ACC112 (cell line): Measurements from ENCODE around the gene CASP3.
"Not testable (repeated sequence)": the region's sequence is repeated elsewhere in the genome, so short reads cannot be mapped to it uniquely, and the experiment has no call there.

Experiments
- H2AFZ ChIP-seq: fragments of 200-600 bp; sonication (generic); one replicate; pipeline ENCODE4 v1.6.0; 2017; ENCODE audit warnings: antibody characterized with exemption, low read length; ENCODE audit not compliant: unreplicated experiment
- H3K27ac ChIP-seq: fragments of 200-600 bp; sonication (generic); 2 replicates; pipeline ENCODE4 v1.5.1; 2014; ENCODE audit warnings: low read depth, mild to moderate bottlenecking, antibody characterized with exemption, low read length, moderate library complexity
- H3K27me3 ChIP-seq: fragments of 200-600 bp; sonication (generic); 2 replicates; pipeline ENCODE4 v1.6.1; 2014; ENCODE audit warnings: mild to moderate bottlenecking, antibody characterized with exemption, low read length, moderate library complexity, mixed read lengths; ENCODE audit not compliant: insufficient read depth
- H3K36me3 ChIP-seq: fragments of 200-600 bp; sonication (generic); 2 replicates; pipeline ENCODE4 v1.6.1; 2016; ENCODE audit warnings: mild to moderate bottlenecking, antibody characterized with exemption, low read length, moderate library complexity, mixed read lengths; ENCODE audit not compliant: insufficient read depth
- H3K4me1 ChIP-seq: fragments of 200-600 bp; sonication (generic); one replicate; pipeline ENCODE4 v1.6.1; 2016; ENCODE audit warnings: low read length, mixed read lengths; ENCODE audit not compliant: insufficient read depth, unreplicated experiment, control insufficient read depth
- H3K4me3 ChIP-seq: fragments of 200-600 bp; sonication (generic); 2 replicates; pipeline ENCODE4 v1.5.1; 2014; ENCODE audit warnings: mild to moderate bottlenecking, low read depth, low read length
- H3K79me2 ChIP-seq: fragments of 200-600 bp; sonication (generic); one replicate; pipeline ENCODE4 v1.6.0; 2016; ENCODE audit warnings: low read length; ENCODE audit not compliant: control insufficient read depth, unreplicated experiment, insufficient read depth

Gene CASP3

DNA sequence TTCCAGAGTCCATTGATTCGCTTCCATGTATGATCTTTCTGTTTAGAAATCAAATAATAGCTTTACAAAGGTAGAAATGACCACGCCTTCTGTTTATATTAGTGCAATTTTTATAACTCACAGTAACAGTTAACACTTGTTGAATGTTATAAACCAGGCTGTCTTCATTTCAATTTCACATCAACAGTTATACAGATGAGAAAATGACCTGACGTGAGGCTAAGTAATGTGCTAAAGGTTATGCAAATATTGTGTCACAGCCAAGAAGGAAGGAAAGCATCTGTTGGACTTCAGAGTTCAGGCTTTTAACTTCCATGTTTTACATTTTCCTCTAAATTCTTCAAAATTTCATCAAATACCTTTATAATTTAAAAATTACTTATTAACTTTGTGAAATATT is 13.9 kb downstream of the CASP3 start:
- Histone ChIP-seq H3K4me3 (no peak overlapping the region), H2AFZ (no peak overlapping the region), H3K27me3 (no peaks in the 10 kb centered on the region), H3K4me1 (no peaks in the 10 kb centered on the region), H3K79me2 (peaks cover 30% of the 10 kb centered on the region), H3K27ac (no peak overlapping the region), H3K36me3 (peaks cover 49% of the 10 kb centered on the region)

DNA sequence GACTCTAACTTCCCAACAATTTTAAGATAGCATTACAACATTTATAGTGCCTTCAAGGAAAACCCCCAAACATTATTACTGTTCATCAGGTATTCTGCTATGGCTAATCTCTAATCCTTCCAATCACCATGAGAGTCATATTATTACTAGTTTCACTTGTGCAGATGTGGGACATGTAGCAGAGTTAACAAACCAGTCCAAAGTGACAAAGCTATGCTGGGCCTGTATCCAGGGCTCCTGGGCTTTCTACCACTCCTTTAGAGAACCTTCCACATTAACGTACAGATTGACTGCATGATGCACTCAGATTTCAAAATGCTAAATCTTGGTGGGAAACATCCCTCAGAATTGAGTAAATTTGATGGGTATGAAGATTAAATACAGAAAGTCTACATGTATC is 16.4 kb downstream of the CASP3 start:
- Histone ChIP-seq H3K4me3 (no peak overlapping the region), H2AFZ (no peak overlapping the region), H3K27me3 (no peaks in the 10 kb centered on the region), H3K36me3 (peaks cover 59% of the 10 kb centered on the region), H3K79me2 (peaks cover 9% of the 10 kb centered on the region), H3K27ac (no peak overlapping the region), H3K4me1 (no peaks in the 10 kb centered on the region)

DNA sequence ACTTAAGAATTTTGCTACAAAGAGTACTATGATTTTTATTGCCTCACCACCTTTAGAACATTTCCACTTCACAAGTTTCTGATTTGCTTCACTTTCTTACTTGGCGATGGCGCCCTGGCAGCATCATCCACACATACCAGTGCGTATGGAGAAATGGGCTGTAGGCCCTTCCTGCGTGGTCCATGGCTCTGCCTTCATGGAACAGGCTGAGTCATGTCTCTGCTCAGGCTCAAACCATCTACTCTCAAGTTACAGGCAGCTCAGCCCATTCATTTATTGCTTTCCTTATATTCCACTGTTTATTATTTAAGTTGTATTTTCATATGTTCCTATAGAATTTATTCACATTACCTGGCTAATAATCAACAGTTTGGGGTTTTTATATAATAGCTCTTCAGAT is 21.1 kb downstream of the CASP3 start:
- no peaks in the 10 kb centered on the region for H3K27me3 ChIP-seq
- H3K36me3 ChIP-seq = peaks cover 38% of the 10 kb centered on the region
- H3K4me3 ChIP-seq = no peak overlapping the region
- no peaks in the 10 kb centered on the region for H3K4me1 ChIP-seq
- no peaks in the 10 kb centered on the region for H3K79me2 ChIP-seq
- H2AFZ ChIP-seq = no peak overlapping the region
- no peak overlapping the region for H3K27ac ChIP-seq

DNA sequence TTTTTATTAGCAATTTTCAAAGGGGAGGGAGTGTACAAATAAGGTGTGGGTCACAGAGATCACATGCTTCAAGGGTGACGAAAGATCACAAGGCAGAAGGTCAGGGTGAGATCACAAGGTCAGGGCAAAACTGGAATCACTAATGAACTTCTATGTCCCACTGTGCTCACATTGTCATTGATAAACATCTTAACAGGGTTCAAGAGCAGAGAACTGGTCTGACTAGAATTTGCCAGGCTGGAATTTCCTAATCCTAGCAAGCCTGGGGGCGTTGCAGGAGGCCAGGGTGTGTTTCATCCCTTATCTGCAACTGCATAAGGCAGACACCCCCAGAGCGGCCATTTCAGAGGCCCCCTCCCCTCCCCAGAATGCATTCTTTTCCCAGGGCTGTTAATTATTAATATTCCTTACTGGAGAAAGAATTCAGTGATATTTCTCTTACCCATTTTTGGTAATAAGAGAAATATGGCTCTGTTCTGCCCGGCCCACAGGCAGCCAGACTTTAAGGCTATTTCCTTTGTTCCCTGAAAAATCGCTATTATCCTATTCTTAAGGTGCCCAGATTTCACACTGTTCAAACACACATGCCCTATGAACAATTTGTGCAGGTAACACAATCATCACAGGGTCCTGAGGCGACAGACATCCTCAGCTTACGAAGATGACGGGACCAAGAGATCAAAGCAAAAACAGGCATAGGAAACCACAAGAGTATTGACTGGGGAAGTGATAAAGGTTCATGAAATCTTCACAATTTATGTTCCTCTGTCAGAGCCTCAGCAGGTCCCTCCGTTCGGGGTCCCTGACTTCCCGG is 23.3 kb downstream of the CASP3 start:
- not testable (repeated sequence) for H2AFZ ChIP-seq, H3K4me3 ChIP-seq, H3K27me3 ChIP-seq, H3K27ac ChIP-seq, H3K79me2 ChIP-seq, H3K4me1 ChIP-seq
- peaks cover 29% of the 10 kb centered on the region for H3K36me3 ChIP-seq

DNA sequence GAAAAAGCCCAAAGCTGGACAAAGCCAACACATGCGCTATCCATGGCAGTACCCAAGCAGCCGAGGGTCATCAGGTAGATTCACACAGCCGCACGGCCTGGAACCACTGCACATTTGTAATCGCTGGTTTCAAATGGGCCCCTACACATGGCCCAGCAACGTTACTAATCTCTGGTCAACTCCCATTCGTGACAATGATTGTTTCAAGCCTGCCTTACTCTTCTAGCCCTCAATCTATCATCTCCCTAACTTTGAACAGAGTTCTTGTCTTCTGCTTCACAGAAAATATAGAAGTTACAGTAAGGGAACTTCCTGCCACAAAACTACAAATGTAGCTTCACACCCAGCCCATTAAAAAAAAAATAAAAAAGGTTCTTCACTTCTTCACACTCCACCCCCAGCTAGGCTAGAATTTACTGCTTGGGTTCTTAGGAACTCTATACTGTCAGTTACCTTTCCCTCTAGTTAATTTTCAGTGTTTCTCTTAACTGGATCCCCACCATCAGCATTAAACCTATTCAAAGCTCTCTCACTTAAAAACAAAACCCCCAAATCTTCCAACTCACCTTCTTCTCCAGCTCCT is 24.2 kb downstream of the CASP3 start:
- Histone ChIP-seq H3K4me1 (no peaks in the 10 kb centered on the region), H2AFZ (no peak overlapping the region), H3K36me3 (peaks cover 21% of the 10 kb centered on the region), H3K79me2 (no peaks in the 10 kb centered on the region), H3K4me3 (no peak overlapping the region), H3K27ac (no peak overlapping the region), H3K27me3 (no peaks in the 10 kb centered on the region)

DNA sequence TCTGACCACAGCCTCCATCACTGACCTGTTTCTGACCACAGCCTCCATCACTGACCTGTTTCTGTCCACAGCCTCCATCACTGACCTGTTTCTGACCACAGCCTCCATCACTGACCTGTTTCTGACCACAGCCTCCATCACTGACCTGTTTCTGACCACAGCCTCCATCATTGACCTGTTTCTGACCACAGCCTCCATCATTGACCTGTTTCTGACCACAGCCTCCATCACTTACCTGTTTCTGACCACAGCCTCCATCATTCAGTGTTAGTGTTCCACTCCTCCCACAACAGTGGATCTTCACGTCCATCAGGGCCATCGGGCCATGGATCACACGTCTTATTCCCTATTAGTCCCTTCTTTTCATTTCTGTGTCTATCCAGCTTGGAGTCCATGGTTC is 24.7 kb downstream of the CASP3 start:
- H3K27me3 ChIP-seq, H3K27ac ChIP-seq, H2AFZ ChIP-seq, H3K4me1 ChIP-seq, H3K79me2 ChIP-seq, H3K4me3 ChIP-seq: not testable (repeated sequence)
- H3K36me3 ChIP-seq = peaks cover 16% of the 10 kb centered on the region

DNA sequence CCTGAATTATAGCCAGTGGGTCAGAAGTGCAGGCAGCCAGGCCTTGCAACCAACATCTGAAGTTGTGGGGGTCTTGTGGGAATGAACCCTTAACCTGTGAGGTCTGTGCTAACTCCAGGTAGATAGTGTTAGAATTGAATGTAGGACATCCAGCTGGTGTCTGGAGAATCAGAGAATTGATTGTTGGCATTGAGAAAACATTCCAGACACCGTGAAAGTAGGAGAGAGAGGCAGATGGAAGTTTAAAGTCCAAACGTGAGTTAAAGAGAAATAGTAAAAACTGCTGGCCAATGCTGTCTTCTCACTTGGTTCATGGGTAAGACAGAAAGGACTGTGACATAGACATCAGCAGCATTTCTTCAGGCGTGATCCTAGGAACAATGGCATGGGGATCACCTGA is 27.7 kb downstream of the CASP3 start:
- Histone ChIP-seq H3K79me2 (no peaks in the 10 kb centered on the region), H3K27ac (no peak overlapping the region), H3K4me3 (no peak overlapping the region), H2AFZ (no peak overlapping the region), H3K27me3 (no peaks in the 10 kb centered on the region), H3K4me1 (no peaks in the 10 kb centered on the region), H3K36me3 (no peaks in the 10 kb centered on the region)

DNA sequence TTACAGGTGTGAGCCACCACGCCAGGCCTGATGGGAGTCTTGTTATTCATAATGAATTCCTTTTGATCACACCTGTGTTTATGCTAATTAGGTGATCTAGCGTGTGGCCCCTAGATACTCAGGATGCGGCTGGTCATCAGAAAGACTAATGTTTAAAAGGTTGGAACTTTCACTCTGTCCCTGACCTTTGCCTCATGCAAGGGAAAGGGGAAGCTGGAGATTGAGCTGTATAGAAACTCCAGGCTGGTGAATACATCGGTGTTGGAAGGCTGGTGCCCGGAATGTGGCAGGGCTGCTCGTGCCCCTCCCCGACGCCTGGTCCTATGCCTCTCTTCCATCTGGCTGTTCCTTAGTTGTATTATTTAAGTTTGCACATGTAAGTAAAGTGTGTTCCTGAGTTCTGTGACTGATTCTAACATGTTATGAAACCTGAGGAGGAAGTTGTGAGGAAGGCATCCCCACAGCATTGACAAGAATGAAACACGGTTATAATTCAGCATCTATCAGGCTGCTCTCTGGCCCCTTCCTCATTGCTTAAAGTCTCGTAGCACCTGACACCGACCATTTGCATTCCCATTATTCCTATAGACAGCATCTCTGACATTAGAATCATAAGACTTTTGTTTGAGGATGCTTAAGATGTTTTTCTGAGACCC is 28.9 kb downstream of the CASP3 start:
- no peaks in the 10 kb centered on the region for H3K27me3 ChIP-seq
- no peak overlapping the region for H2AFZ ChIP-seq
- H3K36me3 ChIP-seq = no peaks in the 10 kb centered on the region
- H3K4me3 ChIP-seq = no peak overlapping the region
- H3K27ac ChIP-seq = no peak overlapping the region
- no peaks in the 10 kb centered on the region for H3K4me1 ChIP-seq
- H3K79me2 ChIP-seq = no peaks in the 10 kb centered on the region

DNA sequence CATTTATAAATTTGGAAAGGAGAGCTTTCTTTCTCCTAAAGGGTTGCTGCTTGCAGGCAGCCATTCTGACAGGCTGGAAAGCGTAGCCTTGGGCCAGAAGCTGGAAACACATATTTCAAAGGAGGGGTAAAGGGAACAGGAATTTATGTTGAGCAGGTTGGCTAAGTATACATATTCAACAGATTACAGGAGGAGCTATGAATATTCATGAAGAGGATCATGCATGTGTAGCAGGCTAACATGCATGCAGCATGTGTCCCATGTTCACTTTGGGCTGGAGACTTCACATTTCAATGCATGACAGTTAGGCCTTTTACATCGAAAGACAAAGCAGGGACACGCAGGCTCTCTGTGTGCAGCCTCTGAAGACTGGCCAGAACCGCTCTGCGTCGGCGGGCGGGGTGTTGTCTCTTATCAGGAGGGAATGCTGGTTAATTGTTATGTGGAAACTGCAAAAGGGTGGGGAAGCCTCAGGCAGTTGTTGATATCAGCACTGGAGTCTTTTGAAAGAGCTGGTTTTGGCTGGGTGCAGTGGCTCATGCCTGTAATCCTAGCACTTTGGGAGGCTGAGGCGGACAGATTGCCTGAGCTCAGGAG is 31.5 kb downstream of the CASP3 start:
- H3K4me1 ChIP-seq = no peaks in the 10 kb centered on the region
- no peaks in the 10 kb centered on the region for H3K79me2 ChIP-seq
- H3K27ac ChIP-seq = no peak overlapping the region
- no peaks in the 10 kb centered on the region for H3K27me3 ChIP-seq
- H3K36me3 ChIP-seq = no peaks in the 10 kb centered on the region
- no peak overlapping the region for H2AFZ ChIP-seq
- no peak overlapping the region for H3K4me3 ChIP-seq

DNA sequence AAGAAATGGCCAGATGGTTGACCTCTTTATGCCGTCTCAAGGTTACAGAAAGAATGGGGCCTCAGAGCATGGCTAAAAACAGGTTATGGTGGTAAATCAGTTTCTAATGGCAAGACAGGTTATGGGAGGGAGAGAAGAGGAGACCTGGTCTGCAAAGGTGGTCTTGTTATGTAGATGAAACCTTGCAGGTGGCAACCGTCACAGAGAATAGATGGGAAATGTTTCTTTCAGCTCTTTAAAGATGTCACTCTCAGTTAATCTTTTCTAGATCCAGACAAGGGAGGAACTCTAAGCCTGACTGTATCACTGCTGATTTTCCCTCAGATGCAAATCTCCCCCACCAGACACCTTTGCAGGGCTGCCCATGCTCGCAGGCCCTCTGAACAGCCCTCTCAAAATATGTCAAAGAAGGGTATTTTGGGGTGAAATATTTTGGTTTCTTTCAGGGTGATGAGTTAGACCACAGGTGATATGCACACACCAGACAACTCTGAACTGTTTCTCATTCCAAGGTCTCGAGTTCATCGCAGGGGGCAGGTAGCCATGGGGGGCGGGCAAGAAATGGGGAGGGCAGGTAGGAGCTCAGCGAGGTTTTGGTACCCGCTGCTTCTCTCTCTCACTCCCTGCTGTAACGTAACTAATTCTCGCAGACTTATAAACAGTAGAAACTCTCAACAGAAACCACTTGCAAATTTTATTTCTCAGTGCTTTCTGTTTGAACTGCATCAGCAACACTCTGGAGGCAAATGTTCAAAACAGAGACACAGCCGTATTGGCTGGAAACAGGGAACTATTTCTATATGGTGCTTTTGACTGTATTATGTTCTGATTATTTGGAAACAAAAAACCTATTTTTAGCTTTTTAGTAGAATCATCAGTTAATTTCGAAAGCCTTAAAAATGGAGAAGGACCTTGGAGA is 32.4 kb downstream of the CASP3 start:
- Histone ChIP-seq H3K4me1 (no peaks in the 10 kb centered on the region), H3K36me3 (no peaks in the 10 kb centered on the region), H3K79me2 (no peaks in the 10 kb centered on the region), H3K4me3 (no peak overlapping the region), H3K27ac (no peak overlapping the region), H3K27me3 (no peaks in the 10 kb centered on the region), H2AFZ (no peak overlapping the region)
